GM18951 (cell line): ENCODE data around the gene COL10A1.

Experiments used
- POLR2A ChIP-seq: IDR thresholded peaks from 4 replicates; pipeline ENCODE4 v1.6.1; 2011; ENCODE audit warnings: mild to moderate bottlenecking; ENCODE audit not compliant: insufficient read length, insufficient read depth; ENCODE audit errors: extremely low read depth
- in situ Hi-C: fragments of 300-500 bp; cut with MboI; formaldehyde crosslinking; loops from one replicate; pipeline ENCODE4 v1.12.0; 2022; ENCODE audit warnings: low sequenced_read_pairs, mixed read lengths, inconsistent platforms; ENCODE audit not compliant: unreplicated experiment

COL10A1 gene

GRCh38 chr6:116087437-116088027 is 38.4 kb downstream of the COL10A1 start:
- in situ Hi-C loops: no loop called here
- TF ChIP-seq POLR2A: no peak

DNA sequence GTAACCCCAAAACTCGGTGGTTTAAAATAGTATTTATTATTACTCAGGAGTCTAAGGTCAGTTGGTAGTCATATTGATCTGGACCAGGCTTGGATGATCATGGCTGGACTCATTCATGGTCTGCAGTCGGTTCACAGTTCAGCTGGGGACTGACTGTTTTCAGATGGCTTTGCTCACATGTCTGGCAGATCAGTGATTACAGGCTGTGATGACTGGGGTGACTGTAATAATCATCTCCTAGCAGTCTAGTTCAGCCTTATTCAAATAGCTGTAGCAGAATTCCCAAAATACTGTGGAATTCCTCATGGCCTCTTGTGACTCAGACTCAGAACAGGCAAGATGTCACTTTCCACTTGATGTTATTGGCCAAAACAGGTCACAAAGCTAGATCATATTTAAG is 41.6 kb downstream of the COL10A1 start:
- TF ChIP-seq POLR2A: no peak
- in situ Hi-C loops: no loop called here

DNA sequence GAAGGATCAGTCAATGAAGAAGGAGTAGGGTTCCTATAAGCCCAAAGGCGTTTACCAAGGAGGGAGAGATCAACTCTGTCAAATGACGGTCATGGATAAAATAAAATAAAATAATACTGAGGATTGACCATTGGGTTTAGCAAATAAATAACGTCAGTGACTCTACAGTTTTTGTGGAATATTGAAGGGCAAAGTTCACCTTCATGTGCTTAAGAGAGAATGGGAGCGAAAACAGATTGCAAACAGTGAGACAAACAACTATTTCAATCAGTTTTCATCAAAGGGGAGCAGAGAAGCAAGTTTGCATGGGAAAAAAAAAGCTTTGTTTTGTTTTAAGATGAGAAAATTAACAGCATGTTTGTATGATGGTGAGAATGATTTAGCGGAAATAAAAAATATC is 42.9 kb downstream of the COL10A1 start:
- no peak for TF ChIP-seq POLR2A
- in situ Hi-C loops: no loop called here

DNA sequence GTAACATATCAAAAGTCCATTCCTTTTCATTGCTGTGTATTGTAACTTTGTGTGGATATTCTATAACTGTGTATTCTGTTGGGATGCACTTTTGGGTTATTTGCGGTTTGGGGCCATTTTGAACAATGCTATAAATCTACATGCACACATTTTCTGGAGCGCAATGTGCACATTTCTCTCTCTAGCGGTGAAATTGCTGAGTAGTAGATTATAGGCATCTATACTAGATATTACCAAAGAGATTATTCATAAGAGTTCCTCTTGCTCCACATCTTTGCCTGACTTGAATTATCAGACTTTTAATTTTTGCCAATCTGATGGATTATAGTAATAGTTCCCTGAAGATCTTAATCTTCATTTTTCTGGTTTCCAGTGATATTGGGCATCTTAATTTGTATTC is 47.0 kb downstream of the COL10A1 start:
- no peak for TF ChIP-seq POLR2A
- in situ Hi-C loops: no loop called here

DNA sequence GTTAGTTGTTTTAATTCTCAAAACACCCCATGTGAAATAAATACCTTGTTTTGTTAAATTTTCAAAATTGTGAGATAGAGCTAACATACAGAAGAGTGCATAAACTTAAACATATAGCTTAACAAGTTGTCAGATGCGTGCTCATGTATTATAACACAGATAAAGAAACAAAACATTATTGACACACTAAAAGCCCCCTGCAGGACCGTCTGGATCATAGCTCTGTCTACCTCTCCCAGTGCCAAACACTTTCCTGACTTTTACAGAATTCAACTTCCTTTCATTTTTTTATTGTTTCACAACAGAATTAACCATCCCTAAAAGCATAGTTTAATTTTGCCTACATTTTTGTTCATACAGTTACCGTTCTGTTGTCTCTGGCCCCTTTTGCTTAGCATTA is 47.4 kb downstream of the COL10A1 start:
- in situ Hi-C loops: no loop called here
- TF ChIP-seq POLR2A: no peak

DNA sequence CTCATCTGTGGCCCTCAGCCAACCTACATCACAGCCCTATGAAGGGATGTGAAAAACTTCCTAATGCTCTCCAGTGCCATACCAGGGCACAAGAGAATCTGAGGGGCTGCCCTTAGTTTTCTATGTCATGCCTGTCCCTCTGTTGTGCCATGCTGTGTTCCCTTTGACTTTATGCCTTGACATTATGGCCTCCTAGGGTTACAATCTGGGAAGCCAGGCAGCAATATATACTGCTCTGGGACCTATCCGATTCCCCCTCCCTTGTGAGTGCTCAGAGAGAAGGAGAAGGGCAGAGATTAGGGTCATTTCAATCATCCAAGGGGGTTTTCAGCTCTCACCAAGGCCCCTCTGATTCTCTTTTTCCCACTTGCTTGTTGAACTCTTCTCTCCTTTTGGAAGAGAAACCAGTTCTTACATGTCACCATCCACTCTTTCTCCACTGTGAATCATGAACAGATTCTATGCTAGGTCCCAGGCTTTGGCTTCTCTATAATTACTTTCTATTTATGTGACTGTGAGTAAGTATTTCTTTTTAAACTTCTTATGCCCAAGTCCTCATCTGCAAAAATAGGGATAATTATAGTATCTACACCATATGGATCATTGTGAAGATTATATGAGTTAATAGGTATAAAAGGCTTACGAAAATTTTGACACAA is 51.1 kb downstream of the COL10A1 start:
- TF ChIP-seq POLR2A: no peak
- in situ Hi-C loops: no loop called here

DNA sequence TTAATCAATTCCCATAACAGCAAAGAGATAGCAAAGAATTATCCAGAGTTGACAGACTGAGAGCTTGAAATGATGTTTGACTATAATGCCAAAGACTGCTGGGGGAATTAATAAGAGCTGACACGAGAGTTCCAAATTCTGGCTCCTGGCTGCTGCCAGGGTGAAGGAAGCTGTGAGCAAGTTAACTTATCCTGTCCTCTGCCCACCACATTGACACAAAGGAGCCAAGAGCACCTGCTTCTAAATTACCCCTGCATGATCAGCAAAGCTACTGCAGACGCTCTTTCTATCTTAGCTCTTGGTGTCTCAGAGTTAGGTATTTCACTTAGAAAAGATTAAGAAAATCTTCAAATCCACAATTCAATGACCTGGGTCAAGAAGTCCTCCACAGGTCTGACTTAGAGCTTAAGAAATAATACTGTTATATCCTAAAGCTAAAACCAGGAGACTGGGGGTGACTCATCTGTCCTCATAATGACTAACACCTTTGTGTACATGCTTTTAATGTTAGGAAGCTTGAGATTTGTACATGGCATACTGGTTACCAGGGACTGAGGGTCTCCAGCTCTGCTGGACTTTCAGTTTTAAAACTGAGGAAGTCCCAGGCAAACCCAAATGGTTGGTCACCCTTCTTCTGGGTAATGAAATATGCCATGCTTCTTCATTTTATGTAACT is 52.0 kb downstream of the COL10A1 start:
- TF ChIP-seq POLR2A: no peak
- in situ Hi-C loops: no loop called here

GRCh38 chr6:116072368-116072767 is 53.6 kb downstream of the COL10A1 start:
- no peak for TF ChIP-seq POLR2A
- in situ Hi-C loops: no loop called here

DNA sequence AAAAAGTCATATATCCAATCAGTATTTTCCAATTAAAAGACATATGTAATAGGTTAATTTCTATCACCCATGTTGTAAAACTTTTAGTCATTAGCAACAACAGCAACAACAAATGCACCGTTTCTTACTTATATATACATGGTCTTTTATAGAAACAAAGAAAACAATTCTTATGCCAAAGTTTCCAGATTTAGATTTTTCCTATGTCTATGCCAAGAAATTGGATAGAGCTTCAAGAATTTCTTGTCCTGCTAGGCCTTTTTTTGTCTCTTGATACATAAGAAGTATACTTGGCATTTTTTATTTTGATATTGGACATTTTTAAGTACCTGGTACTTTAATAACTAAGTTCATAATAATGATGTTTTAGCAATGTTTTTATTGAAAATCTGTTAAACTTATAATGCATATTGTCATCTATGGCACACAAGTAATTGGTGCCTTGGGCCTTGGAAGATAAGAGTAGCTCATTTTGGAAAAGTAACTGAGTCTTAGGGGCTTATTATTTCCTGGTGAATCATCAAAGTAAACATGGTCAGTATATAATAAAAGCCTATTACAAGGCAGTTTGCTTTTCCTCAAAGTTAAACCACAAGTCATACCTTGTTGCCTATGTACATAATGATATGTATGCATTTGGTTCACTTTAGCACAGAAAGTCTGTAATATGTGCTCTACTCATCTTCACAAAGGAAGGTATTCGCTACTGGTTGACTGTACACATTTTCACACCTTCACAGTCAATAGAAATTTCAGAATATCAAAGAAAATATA is 55.1 kb downstream of the COL10A1 start:
- in situ Hi-C loops: no loop called here
- no peak for TF ChIP-seq POLR2A

DNA sequence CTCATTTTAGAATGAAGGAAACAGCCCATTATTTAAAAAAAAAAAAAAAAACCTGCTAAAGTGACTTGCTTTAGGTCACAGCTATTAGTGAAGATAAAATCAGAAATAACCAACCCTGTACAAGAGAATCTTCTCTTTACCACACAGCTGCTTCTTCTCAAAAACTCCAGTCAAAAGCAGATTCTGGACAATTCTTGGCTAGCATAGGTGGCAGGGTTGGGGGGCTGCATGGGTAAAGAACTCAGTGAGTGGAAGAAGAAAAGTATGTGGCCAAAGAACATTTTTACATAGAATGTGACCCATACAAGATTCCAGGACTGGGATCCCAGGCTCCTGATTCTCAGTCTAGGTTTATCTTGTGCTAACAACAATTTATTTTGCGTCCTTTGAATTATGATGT is 55.8 kb downstream of the COL10A1 start:
- in situ Hi-C loops: no loop called here

More for the DNA sequence above, 55.8 kb downstream of the COL10A1 start:
- TF ChIP-seq POLR2A: no peak
